GM19351 (cell line): ENCODE results near the gene NAPEPLD.
"Not testable (repeated sequence)": the region's sequence is repeated elsewhere in the genome, so short reads cannot be mapped to it uniquely, and the experiment has no call there.

Source experiments
- ATAC-seq: cut with Tn5 transposase; IDR thresholded peaks from one replicate; pipeline ENCODE4 v1.9.1; 2021; ENCODE audit warnings: mild to moderate bottlenecking, moderate library complexity; ENCODE audit not compliant: unreplicated experiment

NAPEPLD gene

GRCh38 chr7:103114576-103115008 lies 34.3 kb downstream of the NAPEPLD start:
- no peak for ATAC-seq

GRCh38 chr7:103113164-103113563 lies 35.7 kb downstream of the NAPEPLD start:
- ATAC-seq, result no peak

- ATAC-seq, result not testable (repeated sequence)
These were observed 42.2 kb downstream of the NAPEPLD start for GRCh38 chr7:103106703-103107070.

- no peak for ATAC-seq
These were observed 42.7 kb downstream of the NAPEPLD start for GRCh38 chr7:103106005-103106702.

GRCh38 chr7:103101543-103101942 lies 47.4 kb downstream of the NAPEPLD start:
- no peak for ATAC-seq

- ATAC-seq, result no peak
These were observed 48.6 kb downstream of the NAPEPLD start for GRCh38 chr7:103100348-103100747.

GRCh38 chr7:103097041-103097440 lies 51.9 kb downstream of the NAPEPLD start:
- ATAC-seq, result no peak

GRCh38 chr7:103095558-103095957 lies 53.3 kb downstream of the NAPEPLD start:
- ATAC-seq, result not testable (repeated sequence)

- no peak for ATAC-seq
These were observed 54.8 kb downstream of the NAPEPLD start for GRCh38 chr7:103094102-103094501.

- no peak for ATAC-seq
These were observed 55.5 kb downstream of the NAPEPLD start for GRCh38 chr7:103093429-103093828.

- ATAC-seq, result not testable (repeated sequence)
These were observed 56.6 kb downstream of the NAPEPLD start for GRCh38 chr7:103092321-103092720.

- no peak for ATAC-seq
These were observed 65.7 kb downstream of the NAPEPLD start for GRCh38 chr7:103083210-103083609.

GRCh38 chr7:103082497-103082896 lies 66.4 kb downstream of the NAPEPLD start:
- ATAC-seq, result no peak

- no peak for ATAC-seq
These were observed 68.0 kb downstream of the NAPEPLD start for GRCh38 chr7:103080923-103081322.

GRCh38 chr7:103079836-103080235 lies 69.1 kb downstream of the NAPEPLD start:
- no peak for ATAC-seq

GRCh38 chr7:103078226-103078625 lies 70.7 kb downstream of the NAPEPLD start:
- ATAC-seq, result not testable (repeated sequence)

GRCh38 chr7:103077318-103077717 lies 71.6 kb downstream of the NAPEPLD start:
- ATAC-seq, result no peak

GRCh38 chr7:103076764-103077163 lies 72.1 kb downstream of the NAPEPLD start:
- no peak for ATAC-seq

- ATAC-seq, result peak; percentile 59
These were observed 73.5 kb downstream of the NAPEPLD start for GRCh38 chr7:103075337-103075918.

- peak; percentile 82 for ATAC-seq
These were observed 74.2 kb downstream of the NAPEPLD start, which contains the start of the genes ARMC10 and FBXL13 for GRCh38 chr7:103074519-103075336. ARMC10 (plus strand) TSS chr7:103075140; CDS start chr7:103075273, 133 bp downstream. FBXL13 (minus strand) TSS chr7:103074796.

- ATAC-seq, result no peak
These were observed 74.8 kb downstream of the NAPEPLD start for GRCh38 chr7:103073989-103074518.
